ENCODE results near the gene EYA4. TPM values are rescaled to one million over a fixed set of nuclear protein-coding genes. Genes with fewer than 3 reads are reported as not detected.

The EYA4 gene
- total RNA-seq, 2 experiments from 2014 or later: not detected

DNA sequence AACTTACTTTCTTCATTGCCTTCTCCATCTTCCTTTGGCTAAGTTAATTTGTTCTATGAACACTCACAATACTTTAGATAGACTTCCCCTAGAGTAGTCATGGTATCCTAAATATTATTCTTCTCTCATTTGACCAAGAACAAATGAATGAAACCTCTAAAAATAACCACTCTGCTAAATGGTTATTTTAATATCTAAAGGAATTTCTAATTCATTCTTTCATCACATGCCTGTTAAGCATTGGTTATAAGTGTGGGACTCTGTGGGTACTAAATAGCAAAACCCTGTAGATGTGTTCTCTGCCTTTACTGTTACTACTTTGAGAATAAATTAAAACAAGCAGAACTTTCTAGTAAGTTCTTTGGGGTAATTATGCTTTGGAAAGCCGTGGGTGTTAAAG lies 138.9 kb downstream of the EYA4 start:
- TF ChIP-seq, protein P1, sequence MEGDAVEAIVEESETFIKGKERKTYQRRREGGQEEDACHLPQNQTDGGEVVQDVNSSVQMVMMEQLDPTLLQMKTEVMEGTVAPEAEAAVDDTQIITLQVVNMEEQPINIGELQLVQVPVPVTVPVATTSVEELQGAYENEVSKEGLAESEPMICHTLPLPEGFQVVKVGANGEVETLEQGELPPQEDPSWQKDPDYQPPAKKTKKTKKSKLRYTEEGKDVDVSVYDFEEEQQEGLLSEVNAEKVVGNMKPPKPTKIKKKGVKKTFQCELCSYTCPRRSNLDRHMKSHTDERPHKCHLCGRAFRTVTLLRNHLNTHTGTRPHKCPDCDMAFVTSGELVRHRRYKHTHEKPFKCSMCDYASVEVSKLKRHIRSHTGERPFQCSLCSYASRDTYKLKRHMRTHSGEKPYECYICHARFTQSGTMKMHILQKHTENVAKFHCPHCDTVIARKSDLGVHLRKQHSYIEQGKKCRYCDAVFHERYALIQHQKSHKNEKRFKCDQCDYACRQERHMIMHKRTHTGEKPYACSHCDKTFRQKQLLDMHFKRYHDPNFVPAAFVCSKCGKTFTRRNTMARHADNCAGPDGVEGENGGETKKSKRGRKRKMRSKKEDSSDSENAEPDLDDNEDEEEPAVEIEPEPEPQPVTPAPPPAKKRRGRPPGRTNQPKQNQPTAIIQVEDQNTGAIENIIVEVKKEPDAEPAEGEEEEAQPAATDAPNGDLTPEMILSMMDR (conservative IDR thresholded peaks at IDR 0.05; ENCODE audit: low read length): no peak
- TF ChIP-seq EZH2phosphoT487 (IDR thresholded peaks at IDR 0.05; ENCODE audit: borderline replicate concordance, low read depth, low read length): no peak
- no peak overlapping the region for H2AFZ ChIP-seq (ENCODE audit: low read length)
- H3K36me3 ChIP-seq (ENCODE audit: insufficient read depth, low read length): no peaks in the 10 kb centered on the region
- ChIA-PET POLR2A (no interaction called here), CTCF (ENCODE audit: unreplicated experiment) (no interaction called here)
- no peaks in the 10 kb centered on the region for H3K9me3 ChIP-seq (ENCODE audit: low read length)
- no peak overlapping the region for H3K4me2 ChIP-seq (ENCODE audit: low read length)
- H3K4me1 ChIP-seq (ENCODE audit: insufficient read depth, low read length, poor library complexity, severe bottlenecking): no peaks in the 10 kb centered on the region
- no peaks in the 10 kb centered on the region for H4K20me1 ChIP-seq (ENCODE audit: insufficient read depth, low read length)
- no peaks in the 10 kb centered on the region for H3K9me2 ChIP-seq (ENCODE audit: insufficient read depth, low read length)
- H3K79me2 ChIP-seq (ENCODE audit: insufficient read depth, low read depth, low read length): no peaks in the 10 kb centered on the region
- no peak for DNase-seq (ENCODE audit: low spot score)
- intact Hi-C loops (cut with micrococcal nuclease; ENCODE audit: unreplicated experiment): no loop called here
- no peak overlapping the region for H3K27ac ChIP-seq (ENCODE audit: low read depth, low read length, poor library complexity, severe bottlenecking)
- no peak overlapping the region for H3K4me3 ChIP-seq (ENCODE audit: low read depth, low read length, poor library complexity, severe bottlenecking)
- no TSS peak for BruUV-seq (replicated peaks)

DNA sequence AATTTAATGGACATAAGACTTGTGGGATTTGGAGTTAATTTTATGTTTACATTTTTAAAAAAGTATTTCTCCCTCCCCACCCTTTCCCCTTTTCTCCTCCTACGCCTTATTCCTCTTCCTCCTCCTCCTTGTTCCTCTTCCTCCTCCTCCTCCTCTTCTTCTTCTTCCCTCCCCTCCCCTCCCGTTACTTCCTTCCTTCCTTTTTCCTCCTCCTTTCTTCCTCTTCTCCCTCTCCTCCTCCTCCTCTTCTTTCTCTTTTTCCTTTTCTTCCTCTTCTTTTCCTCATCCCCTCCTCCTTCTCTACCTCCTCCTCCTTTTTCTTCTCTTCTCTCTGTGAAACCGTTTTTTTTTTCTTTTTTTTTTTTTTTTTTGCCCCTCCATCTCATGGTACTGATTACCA lies 139.6 kb downstream of the EYA4 start:
- Histone ChIP-seq H3K4me1 (ENCODE audit: insufficient read depth, low read length, poor library complexity, severe bottlenecking) (no peaks in the 10 kb centered on the region), H3K4me3 (ENCODE audit: low read depth, low read length, poor library complexity, severe bottlenecking) (no peak overlapping the region), H3K4me2 (ENCODE audit: low read length) (no peak overlapping the region), H3K9me2 (ENCODE audit: insufficient read depth, low read length) (no peaks in the 10 kb centered on the region), H4K20me1 (ENCODE audit: insufficient read depth, low read length) (no peaks in the 10 kb centered on the region), H3K36me3 (ENCODE audit: insufficient read depth, low read length) (no peaks in the 10 kb centered on the region), H3K79me2 (ENCODE audit: insufficient read depth, low read depth, low read length) (no peaks in the 10 kb centered on the region), H2AFZ (ENCODE audit: low read length) (no peak overlapping the region), H3K9me3 (ENCODE audit: low read length) (no peaks in the 10 kb centered on the region), H3K27ac (ENCODE audit: low read depth, low read length, poor library complexity, severe bottlenecking) (no peak overlapping the region)
- DNase-seq (ENCODE audit: low spot score): no peak
- BruUV-seq (replicated peaks): no TSS peak
- intact Hi-C loops (cut with micrococcal nuclease; ENCODE audit: unreplicated experiment): no loop called here
- POLR2A ChIA-PET: no interaction called here
- CTCF ChIA-PET (ENCODE audit: unreplicated experiment): no interaction called here
- TF ChIP-seq, protein P1 (conservative IDR thresholded peaks at IDR 0.05; ENCODE audit: low read length): no peak
- no peak for TF ChIP-seq EZH2phosphoT487 (IDR thresholded peaks at IDR 0.05; ENCODE audit: borderline replicate concordance, low read depth, low read length)

DNA sequence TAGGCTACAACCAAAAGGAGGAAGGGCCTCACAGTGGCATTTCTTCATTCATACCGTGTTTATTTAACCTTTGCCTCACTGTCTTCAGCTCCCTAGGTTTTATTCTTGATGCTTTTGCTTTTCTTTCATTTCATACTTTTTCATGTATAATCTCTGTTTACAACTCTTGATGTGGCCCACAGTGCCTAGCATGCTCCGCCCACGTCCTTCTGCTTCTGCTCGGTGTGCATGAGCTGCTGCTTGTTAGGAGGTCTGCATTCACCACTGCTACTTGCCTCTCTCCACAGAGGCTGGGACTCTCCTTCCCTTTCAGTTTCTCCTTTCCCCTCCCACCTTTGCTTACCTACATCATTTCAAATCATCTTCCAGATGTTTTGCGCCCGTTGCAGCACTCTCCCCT lies 147.6 kb downstream of the EYA4 start:
- Histone ChIP-seq H3K36me3 (ENCODE audit: insufficient read depth, low read length) (no peaks in the 10 kb centered on the region), H3K4me1 (ENCODE audit: insufficient read depth, low read length, poor library complexity, severe bottlenecking) (no peaks in the 10 kb centered on the region), H3K9me3 (ENCODE audit: low read length) (no peaks in the 10 kb centered on the region), H3K4me3 (ENCODE audit: low read depth, low read length, poor library complexity, severe bottlenecking) (no peak overlapping the region), H3K79me2 (ENCODE audit: insufficient read depth, low read depth, low read length) (no peaks in the 10 kb centered on the region), H4K20me1 (ENCODE audit: insufficient read depth, low read length) (no peaks in the 10 kb centered on the region), H2AFZ (ENCODE audit: low read length) (no peak overlapping the region), H3K4me2 (ENCODE audit: low read length) (no peak overlapping the region), H3K9me2 (ENCODE audit: insufficient read depth, low read length) (no peaks in the 10 kb centered on the region), H3K27ac (ENCODE audit: low read depth, low read length, poor library complexity, severe bottlenecking) (no peak overlapping the region)
- POLR2A ChIA-PET: interaction anchor here (1.2 kb wide), 1 partner anchor 26 kb away, joined by 4 read pairs; no protein-coding TSS in a partner anchor
- DNase-seq (ENCODE audit: low spot score): no peak
- CTCF ChIA-PET (ENCODE audit: unreplicated experiment): no interaction called here
- intact Hi-C loops (cut with micrococcal nuclease; ENCODE audit: unreplicated experiment): no loop called here
- TF ChIP-seq, protein P1 (conservative IDR thresholded peaks at IDR 0.05; ENCODE audit: low read length): no peak
- no peak for TF ChIP-seq EZH2phosphoT487 (IDR thresholded peaks at IDR 0.05; ENCODE audit: borderline replicate concordance, low read depth, low read length)
- BruUV-seq (replicated peaks): no TSS peak

All from OCI-LY7 (cell line).